Measurements from ENCODE around the gene CEP63. TPM values are rescaled to one million over a fixed set of nuclear protein-coding genes. Genes with fewer than 3 reads are reported as not detected.
A peak's percentile ranks its signal among the peaks of the same experiment; 100 is the strongest.

Gene CEP63
- total RNA-seq, 1 experiment from 2014 or later, result 28.1 TPM

DNA sequence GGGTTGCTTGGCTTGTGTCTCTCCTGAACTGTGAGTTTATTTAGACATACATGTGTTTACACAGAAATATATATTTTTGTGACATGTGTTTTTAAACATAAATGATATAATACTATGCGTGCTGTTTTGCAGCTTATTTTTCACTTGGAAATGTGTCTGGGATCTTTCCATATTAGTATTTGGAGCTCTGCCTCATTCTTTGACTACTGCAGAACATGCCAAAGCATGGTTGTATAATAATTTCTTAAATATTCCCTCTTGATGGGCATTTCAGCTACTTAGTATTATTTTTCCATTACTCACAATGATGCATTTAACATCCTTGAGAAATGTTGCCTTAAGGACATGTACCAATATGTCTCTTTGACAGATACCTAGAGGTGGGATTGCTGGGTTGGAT lies 19.5 kb upstream of the CEP63 start:
- DNase-seq (ENCODE audit: low read depth), result no peak

DNA sequence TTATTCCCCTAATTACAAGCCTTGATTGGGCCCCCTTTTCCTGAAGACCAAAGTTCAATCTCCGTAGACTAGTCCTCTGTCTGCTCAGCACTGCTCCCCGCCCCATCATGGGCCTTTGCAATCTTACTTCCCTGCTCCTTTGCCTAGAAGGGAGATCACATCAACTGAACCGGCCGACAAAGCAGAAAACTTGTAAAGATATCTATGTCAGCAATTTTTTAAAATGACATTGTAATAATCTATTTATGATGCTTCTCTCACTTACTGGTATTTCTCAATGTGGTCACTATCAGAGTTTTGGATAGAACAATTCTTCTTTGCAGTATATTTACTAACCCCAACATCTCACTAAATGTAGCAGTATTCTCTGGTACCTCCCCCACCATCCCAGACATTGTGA lies 17.3 kb upstream of the CEP63 start:
- no peak for DNase-seq (ENCODE audit: low read depth)

DNA sequence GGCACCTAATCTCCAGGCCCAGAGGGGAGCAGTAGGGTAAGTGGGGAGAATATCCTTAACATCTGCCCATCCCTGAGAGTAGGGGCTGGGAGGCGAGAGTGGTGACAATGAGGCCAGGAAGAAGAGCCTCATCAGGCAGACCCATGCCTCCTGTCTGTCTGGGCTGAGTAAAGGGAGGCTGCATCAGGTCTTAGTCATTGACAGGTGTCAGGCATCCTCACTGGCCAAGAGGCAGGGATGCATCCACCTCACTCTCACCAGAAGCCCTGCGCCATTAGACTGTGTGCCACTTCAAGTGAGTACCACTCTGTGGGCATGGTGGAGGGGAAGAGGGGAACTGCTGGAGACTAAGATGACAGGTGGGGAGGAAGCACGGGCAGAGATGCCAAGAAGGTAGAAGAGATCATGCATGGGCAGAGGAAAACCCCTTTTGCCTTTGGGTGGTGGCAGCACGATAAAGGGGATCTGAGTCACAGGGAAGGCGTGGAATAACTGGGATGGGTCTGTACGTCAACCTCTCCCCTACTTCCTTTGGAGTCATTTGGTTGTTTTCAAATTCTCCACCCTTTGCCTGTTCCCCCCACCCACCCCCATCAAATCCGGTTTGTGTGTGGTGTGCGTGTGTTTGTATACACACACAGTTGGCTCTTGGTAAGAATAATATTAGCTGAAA lies 14.2 kb upstream of the CEP63 start:
- peak; percentile 94 for DNase-seq (ENCODE audit: low read depth)

DNA sequence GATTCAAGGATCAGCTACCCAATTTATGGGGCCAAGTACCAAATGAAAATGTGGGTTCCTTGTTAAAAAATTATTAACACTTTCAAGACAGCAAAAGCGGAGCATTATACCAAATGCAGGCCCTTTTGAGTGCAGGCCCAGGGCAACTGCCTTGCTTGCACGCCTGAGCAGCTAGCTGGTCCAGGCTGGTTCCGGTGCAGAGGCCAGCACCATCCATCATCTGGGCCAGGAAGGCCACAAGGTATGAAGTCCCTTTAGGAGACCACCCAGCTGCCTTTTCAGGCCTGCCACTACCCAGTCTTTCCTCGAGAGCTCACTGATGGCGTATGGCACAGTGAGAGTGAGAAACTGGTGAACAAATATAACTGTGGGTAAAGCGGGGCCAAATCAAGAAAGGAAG lies 13.0 kb upstream of the CEP63 start:
- DNase-seq (ENCODE audit: low read depth), result no peak

DNA sequence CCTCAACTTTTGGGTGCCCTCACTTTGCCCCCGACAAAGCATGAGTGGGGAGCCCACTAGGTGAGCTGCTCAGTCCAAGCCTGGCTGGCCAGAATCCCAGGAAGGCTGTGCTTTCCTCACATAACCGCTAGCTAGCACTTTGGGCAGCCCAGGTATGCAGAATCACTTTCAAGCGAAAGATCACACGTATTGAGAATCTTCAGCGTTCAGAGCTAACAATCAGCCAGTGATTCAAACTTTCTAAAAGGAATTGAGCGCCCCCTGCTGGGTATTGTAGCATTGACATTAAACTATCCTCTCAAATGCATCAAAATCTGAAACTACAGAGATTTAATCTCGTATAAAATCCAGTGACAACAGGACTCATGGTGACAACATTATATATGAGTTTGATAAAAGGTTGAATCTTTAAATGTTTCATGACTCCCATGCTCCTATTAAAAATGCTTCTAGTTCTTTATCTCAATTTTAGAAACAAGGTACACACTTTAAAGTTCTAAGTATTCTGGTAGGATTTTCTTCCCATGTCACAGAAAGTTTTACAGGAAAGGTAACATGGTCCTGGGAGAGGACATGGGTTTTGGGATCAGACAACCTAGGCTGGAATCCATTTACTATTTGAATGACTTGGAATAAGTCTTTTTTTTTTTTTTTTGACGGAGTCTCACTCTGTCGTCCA lies 11.8 kb upstream of the CEP63 start:
- peak; percentile 81 for DNase-seq (ENCODE audit: low read depth)

DNA sequence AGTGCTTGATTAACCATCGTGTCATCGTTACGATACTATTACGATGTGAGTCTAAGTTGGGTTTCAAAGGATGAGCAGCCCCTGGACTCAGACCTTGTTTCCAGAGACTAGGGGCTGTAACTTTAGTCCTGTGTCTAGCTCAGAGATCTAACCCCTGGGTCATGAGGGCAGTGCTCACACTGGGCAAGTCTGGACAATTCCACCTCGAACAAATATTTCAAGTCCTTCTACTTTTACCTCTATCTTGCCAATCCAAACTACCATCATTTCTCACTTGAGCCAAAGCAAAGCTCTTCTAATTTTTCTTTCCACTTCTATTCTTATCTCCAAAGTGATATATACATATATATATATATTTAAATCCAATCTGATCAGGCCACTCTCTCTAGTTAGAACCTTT lies 10.9 kb upstream of the CEP63 start:
- DNase-seq (ENCODE audit: low read depth), result no peak

DNA sequence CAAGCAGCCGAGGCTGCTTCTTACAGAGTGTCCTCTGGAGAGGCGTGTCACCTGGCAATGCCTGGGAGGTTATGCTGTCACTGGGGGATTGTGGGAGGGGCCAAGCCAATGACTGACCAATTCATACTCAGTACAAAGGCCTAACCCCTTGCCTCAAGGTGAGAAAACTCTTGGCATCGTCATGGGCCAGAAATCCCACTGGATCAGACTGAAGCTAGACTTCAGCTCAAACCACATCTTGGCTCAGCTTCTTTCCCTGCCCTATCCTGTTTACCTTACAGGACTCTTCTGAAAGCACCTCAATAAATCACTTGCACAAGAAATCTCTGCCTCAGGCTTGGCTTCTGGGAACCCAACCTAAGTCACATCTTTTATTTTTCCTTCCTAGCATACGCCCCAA lies 9.6 kb upstream of the CEP63 start:
- DNase-seq (ENCODE audit: low read depth), result no peak

DNA sequence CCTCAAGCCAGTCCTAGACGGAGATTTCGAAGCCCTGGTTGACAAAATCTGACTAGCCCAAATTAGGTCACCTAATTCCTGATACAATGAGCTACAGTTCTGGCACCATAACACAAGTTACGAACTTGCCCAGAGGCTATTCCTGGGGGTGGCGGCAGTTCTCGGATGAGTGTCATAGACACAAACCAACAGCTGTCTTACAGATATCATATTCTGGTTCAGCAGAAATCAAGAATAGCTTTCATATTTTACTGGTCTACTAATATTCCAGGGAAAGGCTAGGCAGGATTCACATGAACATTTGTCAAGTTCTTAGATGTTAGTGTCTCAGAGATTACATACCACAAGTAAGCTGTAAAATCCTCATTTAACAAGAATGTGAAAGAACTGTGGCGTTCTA lies 8.9 kb upstream of the CEP63 start:
- no peak for DNase-seq (ENCODE audit: low read depth)

DNA sequence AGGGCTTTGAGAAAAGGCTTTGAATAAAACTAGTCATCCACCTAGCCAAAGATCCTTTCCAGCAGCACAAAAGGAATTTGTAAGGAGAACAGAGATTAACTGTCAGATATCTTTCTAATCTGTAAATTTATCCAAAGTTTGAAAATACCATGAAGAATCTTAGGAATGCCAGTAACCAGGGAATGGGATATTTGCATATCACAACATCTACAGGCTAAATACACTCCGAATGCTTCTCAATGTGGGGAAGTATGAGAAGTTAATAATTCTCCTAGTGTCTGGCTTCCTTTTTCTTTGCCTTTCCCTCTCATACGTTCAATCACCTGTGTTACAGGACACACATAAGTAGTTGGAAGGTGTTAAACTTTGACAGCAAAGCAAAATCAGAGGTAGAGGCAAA lies 7.9 kb upstream of the CEP63 start:
- DNase-seq (ENCODE audit: low read depth), result no peak

DNA sequence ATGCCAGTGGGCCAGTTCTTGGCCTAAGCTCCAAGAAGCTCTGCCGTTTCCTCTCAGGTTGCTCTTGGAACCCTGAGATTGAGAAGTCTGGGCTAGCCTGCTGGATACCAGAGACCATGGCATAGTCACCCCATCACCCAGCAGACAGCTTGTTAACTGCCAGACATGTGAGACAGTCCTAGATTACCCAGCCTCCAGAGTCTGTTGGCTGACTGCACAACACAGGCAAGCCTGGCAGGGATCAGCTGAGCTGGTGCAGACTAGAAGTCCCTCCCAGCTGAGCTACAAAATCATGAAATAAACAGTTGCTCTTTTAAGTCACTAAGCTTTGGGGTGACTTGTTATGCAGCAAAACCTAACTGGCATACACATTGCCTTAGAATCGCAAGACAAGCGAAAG lies 5.3 kb upstream of the CEP63 start:
- DNase-seq (ENCODE audit: low read depth), result no peak

DNA sequence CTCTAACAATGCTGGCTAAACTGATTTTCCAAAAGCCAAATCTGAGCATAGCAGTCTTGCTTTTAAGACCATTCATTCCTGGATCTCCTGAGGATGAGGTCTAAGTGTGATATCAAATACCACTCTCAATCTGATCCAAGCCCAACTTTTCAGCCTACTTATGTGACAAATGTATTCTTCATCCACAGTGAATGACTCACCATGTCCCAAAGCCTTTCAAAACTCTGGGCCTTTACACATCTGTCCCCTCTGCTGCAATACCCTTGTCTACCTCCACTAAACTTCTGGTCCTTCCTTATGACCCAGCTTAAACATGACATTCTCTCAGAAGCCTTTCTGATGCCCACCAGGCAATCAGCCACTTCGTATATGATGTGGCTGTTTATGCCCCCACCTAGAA lies 4.7 kb upstream of the CEP63 start:
- DNase-seq (ENCODE audit: low read depth), result peak; percentile 61

DNA sequence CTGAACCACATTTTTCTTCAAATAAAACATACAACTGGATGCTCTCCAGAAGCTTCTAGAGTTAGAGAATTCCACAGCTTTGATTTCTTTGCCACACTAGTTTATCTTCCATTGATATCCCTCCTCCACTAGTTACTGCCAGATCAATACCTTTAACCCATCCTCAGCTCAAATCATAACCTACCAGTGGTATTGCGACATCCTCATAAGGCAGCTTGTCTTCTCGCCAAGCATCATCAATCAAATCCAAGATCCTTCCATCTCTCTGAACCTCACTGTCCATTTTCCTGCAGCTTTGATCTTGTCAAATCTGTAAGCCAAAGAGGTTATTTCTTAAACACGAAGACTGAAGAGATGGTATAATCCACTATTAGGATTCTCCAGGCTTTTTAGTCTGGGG lies 3.2 kb upstream of the CEP63 start:
- DNase-seq (ENCODE audit: low read depth), result no peak

DNA sequence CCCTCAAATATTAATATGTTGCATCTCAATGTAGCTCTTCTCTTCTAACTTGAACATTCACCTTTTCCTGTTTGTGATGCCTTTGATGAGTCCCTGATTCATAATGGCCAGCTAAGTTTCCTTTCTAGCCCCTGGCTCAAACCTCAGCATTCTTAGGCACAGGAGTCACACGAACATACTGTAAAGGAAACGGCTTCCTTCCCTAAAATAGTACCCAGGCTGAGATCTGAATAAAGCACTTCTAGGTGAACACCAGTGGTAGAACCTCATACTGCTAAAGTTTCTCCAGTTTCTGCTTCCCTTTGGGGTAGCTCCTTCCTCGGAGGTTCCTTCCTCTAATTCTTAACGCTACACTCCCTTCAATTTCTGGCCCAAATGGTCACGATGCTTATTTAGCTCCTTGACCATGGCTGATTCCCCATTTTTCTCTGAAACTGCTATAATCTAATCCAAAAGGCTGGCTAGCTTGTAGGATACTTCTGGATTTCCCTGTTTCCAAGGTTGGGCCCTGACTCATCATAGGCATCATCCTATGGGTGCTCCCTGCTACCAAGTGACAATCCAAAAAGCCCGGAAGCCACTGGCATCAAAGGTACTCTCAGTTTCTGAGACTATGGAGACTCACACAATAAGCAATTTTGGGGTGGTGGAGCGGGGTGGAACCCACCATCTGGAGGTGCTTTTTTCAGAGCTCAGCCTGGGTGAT lies 2.5 kb upstream of the CEP63 start:
- DNase-seq (ENCODE audit: low read depth), result peak; percentile 96

DNA sequence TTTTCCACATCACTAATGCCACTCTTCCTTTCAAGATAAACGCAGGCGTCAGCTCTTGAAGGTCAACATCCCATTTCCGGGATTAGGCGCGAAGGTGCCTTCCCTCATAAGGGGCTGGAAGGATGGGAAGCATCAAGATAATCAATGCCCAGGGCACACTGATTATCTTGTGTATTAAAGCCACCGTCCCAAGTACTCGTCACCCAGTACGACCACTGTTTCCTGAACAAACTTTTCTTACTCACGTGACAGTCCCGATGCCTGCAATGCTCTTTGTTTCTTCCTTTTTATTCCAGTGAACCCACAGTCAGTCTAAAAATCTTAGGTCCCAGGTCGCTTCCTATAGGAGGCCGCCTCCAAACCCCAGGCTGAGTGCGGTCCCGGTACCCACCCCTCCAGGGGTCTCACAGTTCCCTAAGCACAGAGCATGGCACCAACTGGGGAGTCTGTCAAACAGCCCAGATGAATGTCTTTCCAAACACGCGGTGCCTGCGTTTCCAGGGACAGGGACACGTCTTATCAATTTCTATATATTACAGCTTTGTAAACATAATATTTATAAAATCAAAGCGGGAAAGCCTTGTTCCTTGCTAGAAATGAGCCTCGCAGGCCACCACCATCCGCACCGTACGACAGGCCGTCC lies 661 bp upstream of the CEP63 start:
- no peak for DNase-seq (ENCODE audit: low read depth)

DNA sequence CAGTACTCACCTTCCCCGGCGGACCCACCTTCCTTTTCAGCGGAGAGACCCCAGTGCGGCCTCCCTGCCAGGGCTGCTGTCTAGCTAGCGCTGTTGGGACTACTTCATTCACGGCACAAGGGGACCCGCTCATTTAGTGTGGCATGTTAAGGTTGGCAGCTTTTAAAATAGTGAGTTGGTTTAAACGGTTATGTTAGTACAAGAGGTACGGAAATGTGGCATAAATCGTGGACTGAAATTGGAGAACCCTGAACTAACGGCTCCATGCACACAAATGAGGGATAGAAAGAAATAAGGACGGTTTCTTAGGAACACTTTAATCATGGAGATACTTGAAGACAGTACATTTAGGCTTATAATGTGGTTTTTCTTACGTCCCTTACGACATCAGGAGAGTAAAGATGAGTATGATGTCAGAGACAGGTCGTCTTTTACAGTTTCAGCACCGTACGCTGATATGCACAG lies 752 bp downstream of the CEP63 start:
- no peak for DNase-seq (ENCODE audit: low read depth)

DNA sequence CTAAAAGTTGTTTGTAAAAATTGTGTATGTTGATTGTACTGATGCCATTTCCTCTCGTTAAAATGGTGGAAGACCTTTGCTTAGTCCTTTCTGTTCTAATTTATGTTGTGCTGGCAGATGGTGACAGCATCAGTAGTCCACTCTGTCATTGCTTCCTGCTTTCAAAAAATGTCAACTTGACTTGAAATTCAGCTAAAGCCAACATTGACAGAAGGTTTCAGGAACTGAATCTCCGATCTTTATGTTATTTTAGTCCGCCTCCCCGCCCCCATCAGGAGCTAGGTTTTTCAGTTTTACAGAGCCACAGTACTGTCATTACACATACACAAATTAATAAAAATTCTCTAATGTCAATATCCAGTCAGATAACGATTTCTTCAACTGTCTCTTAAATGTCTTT lies 1.5 kb downstream of the CEP63 start:
- peak; percentile 30 for DNase-seq (ENCODE audit: low read depth)

DNA sequence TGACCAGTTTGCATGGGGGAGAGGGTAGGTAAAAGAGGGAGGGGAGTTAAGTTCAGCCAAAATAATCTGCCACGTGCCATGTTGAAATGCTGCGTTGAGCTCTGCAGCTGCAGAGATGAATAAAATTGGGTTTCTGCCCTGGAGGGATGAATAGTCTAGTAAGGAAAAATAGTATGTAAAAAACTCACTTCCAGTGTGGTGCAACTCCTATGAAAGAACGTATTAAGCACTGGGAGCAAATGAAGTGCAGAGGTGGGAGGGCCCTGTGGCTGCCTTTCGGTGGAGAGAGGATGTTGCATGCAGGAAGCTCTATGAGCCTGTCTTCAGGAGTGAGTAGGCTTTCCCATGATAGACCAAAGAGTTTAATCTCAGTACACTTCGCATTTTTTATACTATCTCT lies 8.6 kb downstream of the CEP63 start:
- DNase-seq (ENCODE audit: low read depth), result no peak

DNA sequence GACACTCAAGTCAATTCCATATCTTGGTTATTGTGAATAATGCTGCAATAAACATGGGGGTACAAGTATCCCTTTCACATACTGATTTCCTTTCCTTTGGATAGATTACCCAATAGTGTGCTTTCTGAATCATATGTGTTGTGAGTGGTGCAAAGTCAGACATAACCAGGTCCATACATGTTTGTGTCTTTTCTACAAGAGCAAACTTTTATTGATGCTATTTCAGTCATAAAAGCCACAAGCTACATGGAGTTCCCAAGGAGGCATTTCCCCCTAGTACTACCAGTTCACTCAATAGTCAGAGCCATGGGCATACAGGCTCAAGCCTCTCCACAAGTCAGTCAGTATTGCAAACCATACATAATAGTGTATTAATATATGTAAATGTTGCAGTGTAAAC lies 10.1 kb downstream of the CEP63 start:
- no peak for DNase-seq (ENCODE audit: low read depth)

DNA sequence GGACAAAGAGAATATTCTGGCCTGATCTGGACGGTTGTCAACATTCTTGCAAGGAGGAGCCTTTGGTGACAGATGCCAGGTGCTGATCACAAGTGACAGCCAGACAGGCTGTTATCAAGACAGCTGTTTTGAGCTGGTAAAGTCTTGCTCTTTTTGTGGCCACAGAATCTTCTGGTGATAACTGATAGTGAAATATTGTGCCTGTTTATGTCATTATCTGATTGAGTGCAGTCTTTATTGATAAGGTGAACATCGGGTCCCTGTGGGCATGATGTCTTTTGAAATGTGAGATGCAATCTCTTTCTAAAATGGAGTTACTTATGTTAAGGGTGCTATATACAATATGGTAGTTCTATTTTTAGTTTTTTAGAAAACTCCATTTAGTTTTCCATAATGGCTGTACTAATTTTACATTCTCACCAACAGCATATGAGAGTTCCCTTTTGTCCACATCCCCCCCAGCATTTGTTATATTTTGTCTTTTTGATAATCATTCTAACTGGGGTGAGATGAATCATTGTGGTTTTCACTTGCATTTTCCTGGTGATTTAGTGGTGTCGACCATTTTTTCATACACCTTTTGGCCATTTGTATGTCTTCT lies 10.7 kb downstream of the CEP63 start:
- DNase-seq (ENCODE audit: low read depth), result peak; percentile 57

DNA sequence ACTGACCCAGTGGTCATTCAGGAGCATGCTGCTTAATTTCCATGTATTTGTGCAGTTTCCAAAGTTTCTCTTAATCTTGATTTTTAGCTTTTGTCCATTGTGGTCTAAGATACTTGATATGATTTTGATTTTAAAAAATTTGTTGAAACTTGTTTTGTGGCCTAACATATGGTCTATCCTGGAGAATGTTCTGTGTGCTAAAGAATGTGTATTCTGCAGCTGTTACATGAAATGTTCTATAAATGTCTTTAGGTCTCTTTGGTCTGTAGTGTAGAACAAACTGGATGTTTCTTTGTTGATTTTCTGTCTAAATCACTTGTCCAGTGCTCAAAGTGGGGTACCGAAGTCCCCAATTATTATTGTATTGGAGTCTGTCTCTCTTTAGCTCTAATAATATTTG lies 17.4 kb downstream of the CEP63 start:
- DNase-seq (ENCODE audit: low read depth), result no peak

DNA sequence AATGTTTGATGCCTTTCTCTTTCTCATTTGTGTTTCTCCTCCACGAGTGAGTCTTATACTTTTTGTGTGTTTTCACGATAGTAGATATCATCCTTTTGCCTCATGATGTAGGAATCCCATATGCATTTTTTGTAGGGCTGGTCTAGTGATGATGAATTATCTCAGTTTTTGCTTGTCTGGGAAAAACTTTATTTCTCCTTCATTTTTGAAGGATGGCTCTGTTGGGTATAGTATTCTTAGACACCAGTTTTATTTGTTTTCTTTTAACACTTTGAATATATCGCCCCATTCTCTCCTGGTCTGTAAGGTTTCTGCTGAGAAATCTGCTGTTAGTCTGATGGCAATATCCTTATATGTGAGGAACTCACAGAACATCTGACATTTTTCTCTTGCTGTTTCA lies 18.3 kb downstream of the CEP63 start:
- DNase-seq (ENCODE audit: low read depth), result no peak

DNA sequence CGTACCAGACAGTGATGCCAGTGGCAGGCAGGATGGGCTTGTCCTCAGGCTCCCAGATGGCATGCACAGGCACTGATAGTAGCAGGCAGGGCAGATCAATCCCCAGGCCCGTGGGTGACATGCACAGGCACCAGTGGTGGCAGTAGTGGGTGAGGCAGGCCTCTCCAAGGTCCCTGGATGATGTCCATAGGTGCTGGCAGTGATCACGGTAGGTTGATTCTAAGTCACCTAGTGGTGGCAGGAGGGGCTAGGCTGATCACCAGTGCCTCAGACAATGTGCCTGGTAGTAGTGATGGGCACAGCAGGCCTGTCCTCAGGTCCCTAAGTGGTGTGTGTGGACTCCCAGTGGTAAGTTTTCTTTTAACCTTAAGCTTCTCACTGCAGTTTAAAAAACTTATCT lies 19.6 kb downstream of the CEP63 start:
- DNase-seq (ENCODE audit: low read depth), result no peak

Data from HT1080 (cell line).